ENCODE results near the gene GNAT3.

GNAT3 gene

GRCh38 chr7:80427218-80427617, 84.6 kb downstream of the GNAT3 start:
- TF ChIP-seq CTCF (IDR thresholded peaks at IDR 0.05; ENCODE audit: borderline replicate concordance, control extremely low read depth, extremely low read depth, insufficient read depth, missing control alignments), result no peak
- DNase-seq (ENCODE audit: low spot score), result no peak
- in situ Hi-C loops (cut with MboI; ENCODE audit: low sequenced_read_pairs, unreplicated experiment), result no loop called here

- no peak for DNase-seq (ENCODE audit: low spot score)
- TF ChIP-seq CTCF (IDR thresholded peaks at IDR 0.05; ENCODE audit: borderline replicate concordance, control extremely low read depth, extremely low read depth, insufficient read depth, missing control alignments), result no peak
- in situ Hi-C loops (cut with MboI; ENCODE audit: low sequenced_read_pairs, unreplicated experiment), result no loop called here
These were observed 91.0 kb downstream of the GNAT3 start for GRCh38 chr7:80420876-80421275.

- DNase-seq (ENCODE audit: low spot score), result no peak
- no peak for TF ChIP-seq CTCF (IDR thresholded peaks at IDR 0.05; ENCODE audit: borderline replicate concordance, control extremely low read depth, extremely low read depth, insufficient read depth, missing control alignments)
- in situ Hi-C loops (cut with MboI; ENCODE audit: low sequenced_read_pairs, unreplicated experiment), result no loop called here
These were observed 94.6 kb downstream of the GNAT3 start for GRCh38 chr7:80417211-80417793.

GRCh38 chr7:80415522-80415921, 96.3 kb downstream of the GNAT3 start:
- in situ Hi-C loops (cut with MboI; ENCODE audit: low sequenced_read_pairs, unreplicated experiment), result no loop called here
- no peak for DNase-seq (ENCODE audit: low spot score)

GRCh38 chr7:80415114-80415513, 96.8 kb downstream of the GNAT3 start:
- in situ Hi-C loops (cut with MboI; ENCODE audit: low sequenced_read_pairs, unreplicated experiment), result no loop called here
- DNase-seq (ENCODE audit: low spot score), result no peak
- TF ChIP-seq CTCF (IDR thresholded peaks at IDR 0.05; ENCODE audit: borderline replicate concordance, control extremely low read depth, extremely low read depth, insufficient read depth, missing control alignments), result no peak

More at GRCh38 chr7:80415522-80415921, 96.3 kb downstream of the GNAT3 start:
- no peak for TF ChIP-seq CTCF (IDR thresholded peaks at IDR 0.05; ENCODE audit: borderline replicate concordance, control extremely low read depth, extremely low read depth, insufficient read depth, missing control alignments)

- in situ Hi-C loops (cut with MboI; ENCODE audit: low sequenced_read_pairs, unreplicated experiment), result no loop called here
- DNase-seq (ENCODE audit: low spot score), result no peak
- no peak for TF ChIP-seq CTCF (IDR thresholded peaks at IDR 0.05; ENCODE audit: borderline replicate concordance, control extremely low read depth, extremely low read depth, insufficient read depth, missing control alignments)
These were observed 97.5 kb downstream of the GNAT3 start for GRCh38 chr7:80414331-80414730.

All from GM13976 (cell line).